Activated naive CD4-positive, alpha-beta T cell treated with Interleukin-2 at 50 U/mL for 16 hours (primary cell): ENCODE measurements around the gene TENM4.

Experiments used
- DNase-seq: peaks from one replicate; pipeline ENCODE4 v3.0.0-alpha.2; 2020

Gene TENM4

GRCh38 chr11:78870655-78871054 lies 570.2 kb downstream of the TENM4 start:
- DNase-seq: no peak

GRCh38 chr11:78869293-78869692 lies 571.5 kb downstream of the TENM4 start:
- no peak for DNase-seq

- no peak for DNase-seq
Observed at GRCh38 chr11:78868563-78868962, 572.3 kb downstream of the TENM4 start.

- DNase-seq: no peak
Observed at GRCh38 chr11:78860720-78861422, 580.0 kb downstream of the TENM4 start.

- DNase-seq: no peak
Observed at GRCh38 chr11:78857688-78858087, 583.1 kb downstream of the TENM4 start.

- no peak for DNase-seq
Observed at GRCh38 chr11:78856211-78856610, 584.6 kb downstream of the TENM4 start.

- DNase-seq: no peak
Observed at GRCh38 chr11:78855116-78855515, 585.7 kb downstream of the TENM4 start.

- no peak for DNase-seq
Observed at GRCh38 chr11:78853521-78853920, 587.3 kb downstream of the TENM4 start.

- no peak for DNase-seq
Observed at GRCh38 chr11:78851878-78852586, 588.8 kb downstream of the TENM4 start.

GRCh38 chr11:78850078-78850477 lies 590.8 kb downstream of the TENM4 start:
- no peak for DNase-seq

GRCh38 chr11:78846269-78846668 lies 594.6 kb downstream of the TENM4 start:
- no peak for DNase-seq

- no peak for DNase-seq
Observed at GRCh38 chr11:78845496-78845895, 595.3 kb downstream of the TENM4 start.

- DNase-seq: no peak
Observed at GRCh38 chr11:78841456-78842060, 599.3 kb downstream of the TENM4 start.

GRCh38 chr11:78840623-78841022 lies 600.2 kb downstream of the TENM4 start:
- no peak for DNase-seq

- DNase-seq: no peak
Observed at GRCh38 chr11:78840200-78840599, 600.6 kb downstream of the TENM4 start.

GRCh38 chr11:78838417-78838816 lies 602.4 kb downstream of the TENM4 start:
- DNase-seq: no peak

GRCh38 chr11:78835646-78836045 lies 605.2 kb downstream of the TENM4 start:
- DNase-seq: no peak

GRCh38 chr11:78834886-78835285 lies 605.9 kb downstream of the TENM4 start:
- DNase-seq: no peak

- no peak for DNase-seq
Observed at GRCh38 chr11:78833237-78833636, 607.6 kb downstream of the TENM4 start.

- DNase-seq: no peak
Observed at GRCh38 chr11:78832226-78832947, 608.4 kb downstream of the TENM4 start.

- no peak for DNase-seq
Observed at GRCh38 chr11:78831571-78831970, 609.3 kb downstream of the TENM4 start.

- DNase-seq: no peak
Observed at GRCh38 chr11:78830277-78830819, 610.5 kb downstream of the TENM4 start.

- DNase-seq: no peak
Observed at GRCh38 chr11:78829146-78829545, 611.7 kb downstream of the TENM4 start.
